Endothelial cell (in vitro differentiated cells): ENCODE results near the gene CACNA1I. TPM values are rescaled to one million over a fixed set of nuclear protein-coding genes. Genes with fewer than 3 reads are reported as not detected.

Source experiments
- DNase-seq: peaks from one replicate; pipeline ENCODE4 v3.0.0; 2021; ENCODE audit warnings: low spot score
- H3K27ac Mint-ChIP-seq: one replicate; pipeline ENCODE4 v1.8.0; 2021; ENCODE audit warnings: mixed read lengths, inconsistent platforms; ENCODE audit not compliant: unreplicated experiment
- H3K27me3 Mint-ChIP-seq: one replicate; pipeline ENCODE4 v1.8.0; 2021; ENCODE audit warnings: mild to moderate bottlenecking, moderate library complexity, mixed read lengths, inconsistent platforms; ENCODE audit not compliant: unreplicated experiment
- H3K36me3 Mint-ChIP-seq: one replicate; pipeline ENCODE4 v1.8.0; 2021; ENCODE audit warnings: mild to moderate bottlenecking, low read depth, mixed read lengths, inconsistent platforms; ENCODE audit not compliant: unreplicated experiment
- H3K4me1 Mint-ChIP-seq: one replicate; pipeline ENCODE4 v1.8.0; 2021; ENCODE audit warnings: mild to moderate bottlenecking, mixed read lengths, inconsistent platforms; ENCODE audit not compliant: unreplicated experiment
- H3K4me3 Mint-ChIP-seq: one replicate; pipeline ENCODE4 v1.8.0; 2021; ENCODE audit warnings: mild to moderate bottlenecking, mixed read lengths, inconsistent platforms; ENCODE audit not compliant: unreplicated experiment
- H3K9me3 Mint-ChIP-seq: one replicate; pipeline ENCODE4 v1.8.0; 2021; ENCODE audit warnings: mixed read lengths, inconsistent platforms; ENCODE audit not compliant: unreplicated experiment
- CTCF ChIP-seq: fragments of 200-600 bp; sonication (generic); IDR thresholded peaks from one replicate; pipeline ENCODE4 v1.5.0; 2021; ENCODE audit warnings: antibody characterized with exemption; ENCODE audit not compliant: unreplicated experiment
- total RNA-seq: library from RNA; stranded (reverse); fragmentation: NEBNext Ultra II Directional; extraction: Animal tissue kit (Norgen Biotek cat#: 25700); gene quantifications from one replicate; pipeline ENCODE4 v1.2.1, GENCODE V29; 2021; ENCODE audit not compliant: unreplicated experiment

The CACNA1I gene
- total RNA-seq, 1 donor from 2014 or later: 0.10 TPM

GRCh38 chr22:39721206-39722031 lies 150.9 kb downstream of the CACNA1I start:
- Mint-ChIP-seq H3K4me1 (peaks cover 4% of the 10 kb centered on the region), H3K27me3 (peaks cover 5% of the 10 kb centered on the region), H3K9me3 (no peaks in the 10 kb centered on the region), H3K27ac (no peak overlapping the region), H3K36me3 (no peaks in the 10 kb centered on the region), H3K4me3 (no peak overlapping the region)
- DNase-seq: no peak
- TF ChIP-seq CTCF: no peak

DNA sequence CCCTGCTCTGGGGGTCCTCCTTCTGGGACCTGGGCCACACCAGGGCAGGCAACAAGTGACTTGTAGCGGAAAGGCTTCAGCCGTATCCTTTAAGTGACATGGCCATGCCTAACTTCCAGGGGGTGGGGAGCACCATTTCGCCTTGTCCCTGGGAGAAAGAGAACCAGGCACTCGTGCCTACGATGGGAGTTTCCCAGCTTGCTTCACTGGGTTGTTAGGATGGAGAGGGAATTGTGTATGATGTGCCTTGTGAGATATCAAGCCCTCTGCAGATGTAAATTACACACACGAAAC lies 151.4 kb downstream of the CACNA1I start:
- TF ChIP-seq CTCF: no peak
- Mint-ChIP-seq H3K36me3 (no peaks in the 10 kb centered on the region), H3K27ac (no peak overlapping the region), H3K9me3 (no peaks in the 10 kb centered on the region), H3K27me3 (peaks cover 5% of the 10 kb centered on the region), H3K4me3 (no peak overlapping the region), H3K4me1 (peaks cover 4% of the 10 kb centered on the region)
- DNase-seq: no peak

- Mint-ChIP-seq H3K4me1 (peaks cover 4% of the 10 kb centered on the region), H3K9me3 (no peaks in the 10 kb centered on the region), H3K27ac (no peak overlapping the region), H3K4me3 (no peak overlapping the region), H3K36me3 (no peaks in the 10 kb centered on the region), H3K27me3 (peaks cover 5% of the 10 kb centered on the region)
- no peak for DNase-seq
- TF ChIP-seq CTCF: no peak
These were observed 151.9 kb downstream of the CACNA1I start for GRCh38 chr22:39722501-39722900.

DNA sequence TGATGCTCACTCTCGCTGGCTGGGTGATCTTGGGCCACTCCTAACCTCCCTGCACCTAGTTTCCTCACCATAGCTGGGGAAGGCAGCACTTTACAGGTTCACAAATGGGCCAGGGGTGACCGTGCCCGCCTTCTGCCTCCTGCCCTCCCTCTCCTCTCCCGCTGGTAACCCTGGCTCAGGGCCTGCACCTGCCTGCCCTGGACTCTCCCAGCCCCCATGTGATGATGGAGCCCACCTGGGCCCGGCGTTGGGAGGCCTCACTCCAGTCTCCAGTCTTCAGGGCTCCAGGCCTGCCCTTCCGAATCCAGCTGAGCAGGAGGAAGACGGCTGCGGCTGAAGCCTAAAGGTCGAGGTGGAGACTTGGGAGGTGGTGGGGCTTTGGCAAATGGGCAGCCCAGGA lies 152.9 kb downstream of the CACNA1I start:
- no peaks in the 10 kb centered on the region for H3K36me3 Mint-ChIP-seq
- H3K4me3 Mint-ChIP-seq: no peak overlapping the region
- DNase-seq: no peak
- no peak for TF ChIP-seq CTCF
- H3K27ac Mint-ChIP-seq: no peak overlapping the region
- H3K9me3 Mint-ChIP-seq: no peaks in the 10 kb centered on the region
- H3K27me3 Mint-ChIP-seq: peaks cover 5% of the 10 kb centered on the region
- peaks cover 4% of the 10 kb centered on the region for H3K4me1 Mint-ChIP-seq

- TF ChIP-seq CTCF: no peak
- no peaks in the 10 kb centered on the region for H3K9me3 Mint-ChIP-seq
- H3K27ac Mint-ChIP-seq: no peak overlapping the region
- H3K27me3 Mint-ChIP-seq: peaks cover 5% of the 10 kb centered on the region
- DNase-seq: no peak
- peaks cover 4% of the 10 kb centered on the region for H3K4me1 Mint-ChIP-seq
- no peaks in the 10 kb centered on the region for H3K36me3 Mint-ChIP-seq
- H3K4me3 Mint-ChIP-seq: no peak overlapping the region
These were observed 153.4 kb downstream of the CACNA1I start for GRCh38 chr22:39723899-39724351.
